ENCODE data around the gene CCDC170.

DNA sequence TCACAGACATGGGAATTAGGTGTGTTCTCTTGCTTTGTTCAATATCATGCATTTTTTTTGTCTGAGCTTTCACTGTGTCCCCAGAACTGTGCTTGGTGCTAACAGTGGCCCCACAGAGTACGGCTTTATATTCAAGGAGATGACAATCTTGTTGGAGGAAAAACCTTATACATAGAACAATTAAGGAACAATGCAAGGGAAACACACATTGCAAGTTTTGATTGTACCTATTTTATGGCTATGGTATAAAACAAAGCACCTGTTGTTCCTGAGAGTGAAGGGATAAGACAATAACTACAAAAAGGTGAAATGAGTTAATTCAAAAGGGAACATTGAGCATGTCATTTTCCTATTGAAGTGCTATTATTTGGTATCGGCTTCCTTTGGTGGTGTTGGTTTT lies 169.7 kb downstream of the CCDC170 start:
- TF ChIP-seq, protein P1, sequence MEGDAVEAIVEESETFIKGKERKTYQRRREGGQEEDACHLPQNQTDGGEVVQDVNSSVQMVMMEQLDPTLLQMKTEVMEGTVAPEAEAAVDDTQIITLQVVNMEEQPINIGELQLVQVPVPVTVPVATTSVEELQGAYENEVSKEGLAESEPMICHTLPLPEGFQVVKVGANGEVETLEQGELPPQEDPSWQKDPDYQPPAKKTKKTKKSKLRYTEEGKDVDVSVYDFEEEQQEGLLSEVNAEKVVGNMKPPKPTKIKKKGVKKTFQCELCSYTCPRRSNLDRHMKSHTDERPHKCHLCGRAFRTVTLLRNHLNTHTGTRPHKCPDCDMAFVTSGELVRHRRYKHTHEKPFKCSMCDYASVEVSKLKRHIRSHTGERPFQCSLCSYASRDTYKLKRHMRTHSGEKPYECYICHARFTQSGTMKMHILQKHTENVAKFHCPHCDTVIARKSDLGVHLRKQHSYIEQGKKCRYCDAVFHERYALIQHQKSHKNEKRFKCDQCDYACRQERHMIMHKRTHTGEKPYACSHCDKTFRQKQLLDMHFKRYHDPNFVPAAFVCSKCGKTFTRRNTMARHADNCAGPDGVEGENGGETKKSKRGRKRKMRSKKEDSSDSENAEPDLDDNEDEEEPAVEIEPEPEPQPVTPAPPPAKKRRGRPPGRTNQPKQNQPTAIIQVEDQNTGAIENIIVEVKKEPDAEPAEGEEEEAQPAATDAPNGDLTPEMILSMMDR (IDR thresholded peaks at IDR 0.05; ENCODE audit: insufficient read depth, low read depth, low read length): no peak
- TF ChIP-seq EZH2 (IDR thresholded peaks at IDR 0.05; ENCODE audit: insufficient read depth, low read length): no peak
